GM12892 (cell line): Measurements from ENCODE around the gene ATG16L2.

Experiments used
- POLR2A ChIP-seq: IDR thresholded peaks from 2 replicates; pipeline ENCODE4 v1.6.1; 2011; ENCODE audit warnings: low read depth, low read length, control low read depth
- TAF1 ChIP-seq: IDR thresholded peaks from 2 replicates; pipeline ENCODE4 v1.6.1; 2011; ENCODE audit warnings: low read depth, mild to moderate bottlenecking, control low read depth, low read length, borderline replicate concordance

- TF ChIP-seq POLR2A (no peak), TAF1 (no peak)
Measured at GRCh38 chr11:72850832-72851231, 36.6 kb downstream of the ATG16L2 start.
